ENCODE results near the gene C2orf81. TPM values are rescaled to one million over a fixed set of nuclear protein-coding genes. Genes with fewer than 3 reads are reported as not detected.

Gene C2orf81
- total RNA-seq (2014; rRNA removed; shearing (Covaris generic)), result 5.5 and 8.5 TPM in 2 replicates

GRCh38 chr2:74421221-74421870 is at the start of gene C2orf81, which contains the start of gene WDR54:
TSS of gene C2orf81 (minus strand) at chr2:74421619. CDS start at chr2:74421560, 59 bp downstream.
TSS of gene WDR54 (plus strand) at chr2:74421730. CDS start at chr2:74422154, 424 bp downstream.

DNA sequence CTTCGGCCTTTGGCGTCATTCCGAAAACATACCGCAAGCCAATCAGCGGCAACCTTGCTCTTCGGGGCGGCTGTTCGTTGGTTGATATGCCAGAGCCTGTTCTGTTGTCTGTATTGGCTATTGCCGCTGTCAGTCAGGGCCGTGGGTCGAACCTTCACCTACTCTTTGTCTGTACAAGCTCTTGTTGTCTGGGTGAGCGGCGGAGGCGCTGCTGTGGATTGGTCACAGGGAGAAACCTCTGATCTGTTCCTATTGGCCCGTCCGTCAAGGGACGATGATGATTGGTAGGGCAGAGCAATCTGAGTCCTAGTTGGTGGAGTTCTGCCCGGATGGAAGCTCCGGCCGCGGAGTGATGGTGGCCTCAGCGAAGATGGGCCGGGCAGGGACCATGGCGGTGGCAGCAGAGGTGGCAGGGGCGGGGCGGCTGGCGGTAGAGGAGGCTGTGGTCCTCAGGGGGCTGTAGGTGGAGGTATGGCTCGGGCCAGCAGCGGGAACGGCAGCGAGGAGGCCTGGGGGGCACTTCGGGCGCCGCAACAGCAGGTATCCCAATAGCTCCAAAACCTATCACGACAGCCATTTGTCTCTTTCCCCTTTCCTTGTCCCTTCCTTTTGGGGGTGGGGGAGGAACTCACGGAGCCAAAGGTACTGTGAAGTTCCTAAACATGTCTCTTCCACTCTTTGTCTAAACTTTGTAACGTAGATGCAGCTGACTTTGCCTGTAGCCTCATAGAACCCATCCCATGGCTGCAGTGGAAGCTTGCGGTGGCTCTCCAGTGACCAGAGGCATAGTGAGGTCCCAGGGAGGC is 36.9 kb upstream of the C2orf81 start, which contains the start of gene WBP1:
Gene WBP1, plus strand, starts transcription at position 307 of the 806 bp plus-strand sequence. Its CDS starts 165 bp downstream, at position 472.

GRCh38 chr2:74454654-74455511 is 33.5 kb upstream of the C2orf81 start, which contains the start of gene INO80B:
TSS of gene INO80B (plus strand) at chr2:74455087. CDS start at chr2:74455117, 30 bp downstream.

GRCh38 chr2:74441690-74442482 is 20.5 kb upstream of the C2orf81 start, which contains the start of gene RTKN:
TSS of gene RTKN (minus strand) at chr2:74441937. CDS start at chr2:74441816, 121 bp downstream.

DNA sequence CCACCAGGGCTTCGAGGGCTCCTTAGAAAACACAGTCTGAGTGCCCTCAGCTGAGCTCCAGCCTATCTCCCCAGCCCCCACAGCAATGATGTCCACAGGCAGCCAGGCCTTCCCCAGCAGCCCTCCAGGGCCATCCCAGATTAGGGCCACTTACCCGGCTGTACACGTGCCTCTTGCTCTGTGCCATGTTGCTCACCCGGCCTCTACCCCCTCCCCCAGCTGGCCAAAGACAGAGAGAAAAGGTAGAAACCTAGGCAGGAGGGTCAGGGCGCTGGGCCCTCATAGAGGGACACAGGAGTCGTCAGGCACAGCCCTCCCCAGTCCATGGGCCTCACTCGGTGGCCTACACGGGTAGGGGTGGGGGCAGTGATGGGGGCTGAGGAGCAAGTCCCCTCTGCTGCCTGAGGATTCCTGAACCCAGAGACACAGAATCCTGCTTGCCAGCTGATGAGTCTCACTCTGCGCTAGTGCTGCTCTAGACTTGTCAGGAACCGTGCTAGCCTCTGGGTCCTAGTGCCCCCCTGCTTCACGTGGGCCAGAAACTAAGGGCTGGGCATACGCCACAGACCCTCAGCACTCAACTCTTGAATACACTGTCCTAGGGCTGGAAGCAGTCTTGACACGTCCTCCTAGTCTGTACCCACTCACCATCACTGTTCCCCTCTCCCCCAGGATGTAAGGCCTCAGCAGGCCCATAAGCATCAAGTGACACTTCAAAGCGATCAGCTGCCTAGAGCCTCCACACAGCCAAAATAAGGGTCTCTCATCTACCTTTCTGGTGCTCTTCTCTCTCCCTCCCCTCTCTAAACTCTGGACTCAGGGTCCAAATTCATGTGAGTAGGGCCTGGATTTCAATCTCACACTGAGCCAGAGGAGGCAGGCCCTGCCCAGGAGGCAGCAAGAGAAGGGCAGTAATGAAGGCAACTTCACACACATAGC is 41.3 kb downstream of the C2orf81 start, which contains the start of gene DCTN1:
Gene DCTN1, minus strand, starts transcription at position 461 of the 939 bp plus-strand sequence. Its CDS starts 274 bp downstream, at position 187.

Other genes starting within 250 kb of the C2orf81 start
- gene MOB1A, start 242.7 kb downstream of the C2orf81 start, total RNA-seq (2014; rRNA removed; shearing (Covaris generic)), result 40.7 and 42.8 TPM in 2 replicates
- gene MTHFD2, start 223.0 kb downstream of the C2orf81 start, total RNA-seq (2014; rRNA removed; shearing (Covaris generic)), result 443 and 475 TPM in 2 replicates
- gene SLC4A5, start 78.2 kb downstream of the C2orf81 start, total RNA-seq (2014; rRNA removed; shearing (Covaris generic)), result 0.16 TPM in 1 of 2 replicates, not detected in the other
- 78.8 and 83.3 TPM in 2 replicates for gene DCTN1, start 41.3 kb downstream of the C2orf81 start, total RNA-seq (2014; rRNA removed; shearing (Covaris generic))
- gene WDR54, start 111 bp upstream of the C2orf81 start, total RNA-seq (2014; rRNA removed; shearing (Covaris generic)), result 119 and 142 TPM in 2 replicates
- 27.1 and 30.5 TPM in 2 replicates for gene RTKN, start 20.3 kb upstream of the C2orf81 start, total RNA-seq (2014; rRNA removed; shearing (Covaris generic))
- 30.3 and 40.9 TPM in 2 replicates for gene INO80B, start 33.5 kb upstream of the C2orf81 start, total RNA-seq (2014; rRNA removed; shearing (Covaris generic))
- 72.6 and 93.6 TPM in 2 replicates for gene WBP1, start 36.8 kb upstream of the C2orf81 start, total RNA-seq (2014; rRNA removed; shearing (Covaris generic))
- gene MOGS, start 43.8 kb upstream of the C2orf81 start, total RNA-seq (2014; rRNA removed; shearing (Covaris generic)), result 64.9 and 65.6 TPM in 2 replicates
- gene MRPL53, start 51.1 kb upstream of the C2orf81 start, total RNA-seq (2014; rRNA removed; shearing (Covaris generic)), result 95.8 and 110 TPM in 2 replicates
- gene CCDC142, start 61.4 kb upstream of the C2orf81 start, total RNA-seq (2014; rRNA removed; shearing (Covaris generic)), result 16.1 and 18.6 TPM in 2 replicates
- 33.5 and 57.6 TPM in 2 replicates for gene TTC31, start 61.5 kb upstream of the C2orf81 start, total RNA-seq (2014; rRNA removed; shearing (Covaris generic))
- 16.3 and 18.1 TPM in 2 replicates for gene LBX2, start 78.0 kb upstream of the C2orf81 start, total RNA-seq (2014; rRNA removed; shearing (Covaris generic))
- gene PCGF1, start 86.1 kb upstream of the C2orf81 start, total RNA-seq (2014; rRNA removed; shearing (Covaris generic)), result 28.8 and 29.3 TPM in 2 replicates
- 1.8 and 2.8 TPM in 2 replicates for gene TLX2, start 92.8 kb upstream of the C2orf81 start, total RNA-seq (2014; rRNA removed; shearing (Covaris generic))
- not detected in 2 replicates for gene DQX1, start 104.6 kb upstream of the C2orf81 start, total RNA-seq (2014; rRNA removed; shearing (Covaris generic))
- gene AUP1, start 108.1 kb upstream of the C2orf81 start, total RNA-seq (2014; rRNA removed; shearing (Covaris generic)), result 161 and 168 TPM in 2 replicates
- 50.9 and 52.6 TPM in 2 replicates for gene HTRA2, start 108.3 kb upstream of the C2orf81 start, total RNA-seq (2014; rRNA removed; shearing (Covaris generic))
- gene LOXL3, start 132.3 kb upstream of the C2orf81 start, total RNA-seq (2014; rRNA removed; shearing (Covaris generic)), result 158 and 171 TPM in 2 replicates
- 11.1 and 11.5 TPM in 2 replicates for gene DOK1, start 133.1 kb upstream of the C2orf81 start, total RNA-seq (2014; rRNA removed; shearing (Covaris generic))
- 0.24 TPM in 1 of 2 replicates, not detected in the other for gene M1AP, start 226.7 kb upstream of the C2orf81 start, total RNA-seq (2014; rRNA removed; shearing (Covaris generic))
- gene SEMA4F, start 232.6 kb upstream of the C2orf81 start, total RNA-seq (2014; rRNA removed; shearing (Covaris generic)), result 4.7 and 11.9 TPM in 2 replicates

All from A375 (cell line).